Prostate gland (tissue), 2 donors: Measurements from ENCODE around the gene ACYP2.

Source experiments
- CTCF ChIP-seq, 4 experiments: fragments of 200-600 bp in 2 of 4; fragments of 450-650 bp in 2 of 4; sonication (generic) in 2 of 4; IDR thresholded peaks; 1 replicate in 3 of 4; 2 replicates in 1 of 4; pipeline ENCODE4 v1.5.1; 2016 to 2019; ENCODE audit warnings: antibody characterized with exemption in 4 of 4, mild to moderate bottlenecking in 2 of 4, moderate library complexity in 2 of 4
- POLR2A ChIP-seq: fragments of 450-650 bp; IDR thresholded peaks from one replicate; pipeline ENCODE4 v1.6.1; 2016; ENCODE audit warnings: antibody characterized with exemption, mild to moderate bottlenecking

- TF ChIP-seq POLR2A (no peak), CTCF (IDR thresholded peaks at IDR 0.05) (no peak)
These were observed 27.2 kb upstream of the ACYP2 start for GRCh38 chr2:54088191-54088634.
